SK-N-SH treated with all-trans-retinoic acid at 6 μM for 48 hours (cell line): ENCODE measurements around the gene FERD3L.

ENCODE experiments used
- ATAC-seq: fragments of 200-7000 bp; cut with Tn5 transposase; 3 replicates; pipeline ENCODE4 v1.9.1; 2020; ENCODE audit warnings: mild to moderate bottlenecking, moderate library complexity
- ARNTL ChIP-seq: fragments of 450-650 bp; formaldehyde crosslinking; IDR thresholded peaks from 2 replicates; pipeline ENCODE4 v1.5.0; 2020; ENCODE audit warnings: low read depth, mild to moderate bottlenecking, moderate library complexity, borderline replicate concordance
- BACH2 ChIP-seq: fragments of 250-450 bp; sonication (Bioruptor Pico); IDR thresholded peaks from 2 replicates; pipeline ENCODE4 v1.9.0; 2021; ENCODE audit warnings: mild to moderate bottlenecking, borderline replicate concordance
- CSDC2 ChIP-seq: fragments of 250-450 bp; sonication (Bioruptor Pico); IDR thresholded peaks from 2 replicates; pipeline ENCODE4 v1.5.0; 2020; ENCODE audit warnings: mild to moderate bottlenecking, moderate library complexity
- ESRRG ChIP-seq: fragments of 250-450 bp; sonication (Bioruptor Pico); IDR thresholded peaks from 2 replicates; pipeline ENCODE4 v1.6.1; 2021; ENCODE audit warnings: mild to moderate bottlenecking
- GLIS3 ChIP-seq: fragments of 250-450 bp; sonication (Bioruptor Pico); IDR thresholded peaks from 2 replicates; pipeline ENCODE4 v1.5.0; 2020; ENCODE audit warnings: mild to moderate bottlenecking, moderate library complexity
- ISL1 ChIP-seq: fragments of 250-450 bp; sonication (Bioruptor Pico); IDR thresholded peaks from 2 replicates; pipeline ENCODE4 v2.1.2; 2022; ENCODE audit warnings: mild to moderate bottlenecking, moderate library complexity
- OSR1 ChIP-seq: fragments of 250-450 bp; sonication (Bioruptor Pico); IDR thresholded peaks from 2 replicates; pipeline ENCODE4 v1.8.0; 2022; ENCODE audit warnings: moderate library complexity, mild to moderate bottlenecking, inconsistent platforms
- SNAI2 ChIP-seq: fragments of 250-450 bp; sonication (Bioruptor Pico); IDR thresholded peaks from 2 replicates; pipeline ENCODE4 v1.5.0; 2020; ENCODE audit warnings: mild to moderate bottlenecking, moderate library complexity
- TCF4 ChIP-seq: fragments of 250-450 bp; sonication (Bioruptor Pico); IDR thresholded peaks from 2 replicates; pipeline ENCODE4 v1.8.0; 2021; ENCODE audit warnings: mild to moderate bottlenecking, moderate library complexity, borderline replicate concordance
- TOX ChIP-seq: fragments of 250-450 bp; sonication (Bioruptor Pico); IDR thresholded peaks from 2 replicates; pipeline ENCODE4 v1.8.0; 2021; ENCODE audit warnings: mild to moderate bottlenecking, moderate library complexity, borderline replicate concordance
- ZC3H10 ChIP-seq: fragments of 250-450 bp; sonication (Bioruptor Pico); IDR thresholded peaks from 2 replicates; pipeline ENCODE4 v1.5.1; 2021; ENCODE audit warnings: mild to moderate bottlenecking, moderate library complexity
- ZFP3 ChIP-seq: fragments of 250-450 bp; sonication (Bioruptor Pico); IDR thresholded peaks from 2 replicates; pipeline ENCODE4 v1.5.0; 2020; ENCODE audit warnings: mild to moderate bottlenecking, moderate library complexity
- ZFP30 ChIP-seq: fragments of 450-650 bp; formaldehyde crosslinking; IDR thresholded peaks from 2 replicates; pipeline ENCODE4 v1.5.0; 2022; ENCODE audit warnings: mild to moderate bottlenecking, moderate library complexity
- ZNF565 ChIP-seq: fragments of 450-650 bp; formaldehyde crosslinking; conservative IDR thresholded peaks from 2 replicates; pipeline ENCODE4 v1.5.0; 2020; ENCODE audit warnings: low read depth, mild to moderate bottlenecking, moderate library complexity
- ZNF70 ChIP-seq: fragments of 450-650 bp; formaldehyde crosslinking; IDR thresholded peaks from 2 replicates; pipeline ENCODE4 v1.5.0; 2020; ENCODE audit warnings: mild to moderate bottlenecking, moderate library complexity
- ZNF8 ChIP-seq: fragments of 450-650 bp; formaldehyde crosslinking; IDR thresholded peaks from 2 replicates; pipeline ENCODE4 v1.5.0; 2020; ENCODE audit warnings: mild to moderate bottlenecking, moderate library complexity
- TF ChIP-seq, protein P1 (sequence below): fragments of 250-450 bp; sonication (Bioruptor Pico); IDR thresholded peaks from 2 replicates; pipeline ENCODE4 v1.5.1; 2021; ENCODE audit warnings: mild to moderate bottlenecking, moderate library complexity
- TF ChIP-seq, protein P2 (sequence below): fragments of 250-450 bp; sonication (Bioruptor Pico); IDR thresholded peaks from 2 replicates; pipeline ENCODE4 v1.8.0; 2021; ENCODE audit warnings: low read depth, mild to moderate bottlenecking, moderate library complexity, borderline replicate concordance
- TF ChIP-seq, protein P3 (sequence below): fragments of 250-450 bp; sonication (Bioruptor Pico); IDR thresholded peaks from 2 replicates; pipeline ENCODE4 v1.5.0; 2020; ENCODE audit warnings: mild to moderate bottlenecking, moderate library complexity
- TF ChIP-seq, protein P4 (sequence below): fragments of 250-450 bp; sonication (Bioruptor Pico); IDR thresholded peaks from 2 replicates; pipeline ENCODE4 v1.8.0; 2020; ENCODE audit warnings: mild to moderate bottlenecking, moderate library complexity, borderline replicate concordance
- TF ChIP-seq, protein P5 (sequence below): fragments of 250-450 bp; sonication (Bioruptor Pico); IDR thresholded peaks from 2 replicates; pipeline ENCODE4 v1.5.1; 2020; ENCODE audit warnings: low read depth, mild to moderate bottlenecking, moderate library complexity

The FERD3L gene

DNA sequence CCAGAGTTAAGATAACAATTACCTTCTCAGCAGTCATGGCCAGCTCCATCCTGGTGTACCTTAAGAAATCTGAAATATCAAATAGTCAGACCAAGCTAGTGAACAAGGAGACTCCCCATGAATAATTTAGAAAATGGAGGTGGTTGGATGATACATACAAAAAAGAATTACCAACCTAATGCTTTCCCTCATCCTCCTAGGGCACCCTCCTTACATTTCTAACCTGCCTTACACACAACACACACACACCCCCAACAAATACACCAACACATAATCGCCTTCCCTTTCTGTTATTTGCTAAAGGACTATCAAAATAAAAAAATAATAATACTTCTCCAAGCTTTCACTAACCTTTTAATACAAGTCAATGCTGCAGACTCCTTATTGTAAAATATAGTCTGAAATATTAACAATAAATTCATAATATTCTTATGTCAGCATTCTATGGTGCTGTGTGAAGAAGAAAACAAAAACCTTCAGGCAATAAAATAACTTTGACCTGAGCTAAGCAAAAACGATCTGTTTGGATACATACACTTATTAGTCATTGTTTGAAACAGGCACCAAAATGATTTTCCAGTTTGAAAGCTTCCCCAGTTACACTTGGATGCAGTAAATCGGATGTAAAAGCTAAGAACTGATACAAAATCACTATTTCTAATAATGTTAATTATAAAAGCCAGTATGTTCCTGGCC is 31.2 kb downstream of the FERD3L start:
- TF ChIP-seq SNAI2 (CRISPR knock-in tag) (no peak), GLIS3 (no peak), ZNF8 (CRISPR knock-in tag) (no peak), TOX (CRISPR knock-in tag) (no peak), ZFP3 (no peak), ARNTL (CRISPR knock-in tag) (no peak), BACH2 (CRISPR knock-in tag) (no peak)
- TF ChIP-seq, protein P1, sequence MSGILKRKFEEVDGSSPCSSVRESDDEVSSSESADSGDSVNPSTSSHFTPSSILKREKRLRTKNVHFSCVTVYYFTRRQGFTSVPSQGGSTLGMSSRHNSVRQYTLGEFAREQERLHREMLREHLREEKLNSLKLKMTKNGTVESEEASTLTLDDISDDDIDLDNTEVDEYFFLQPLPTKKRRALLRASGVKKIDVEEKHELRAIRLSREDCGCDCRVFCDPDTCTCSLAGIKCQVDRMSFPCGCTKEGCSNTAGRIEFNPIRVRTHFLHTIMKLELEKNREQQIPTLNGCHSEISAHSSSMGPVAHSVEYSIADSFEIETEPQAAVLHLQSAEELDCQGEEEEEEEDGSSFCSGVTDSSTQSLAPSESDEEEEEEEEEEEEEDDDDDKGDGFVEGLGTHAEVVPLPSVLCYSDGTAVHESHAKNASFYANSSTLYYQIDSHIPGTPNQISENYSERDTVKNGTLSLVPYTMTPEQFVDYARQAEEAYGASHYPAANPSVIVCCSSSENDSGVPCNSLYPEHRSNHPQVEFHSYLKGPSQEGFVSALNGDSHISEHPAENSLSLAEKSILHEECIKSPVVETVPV (CRISPR knock-in tag): peak; percentile 62; the same call in 1 of the 2 replicates
- no peak for ATAC-seq

DNA sequence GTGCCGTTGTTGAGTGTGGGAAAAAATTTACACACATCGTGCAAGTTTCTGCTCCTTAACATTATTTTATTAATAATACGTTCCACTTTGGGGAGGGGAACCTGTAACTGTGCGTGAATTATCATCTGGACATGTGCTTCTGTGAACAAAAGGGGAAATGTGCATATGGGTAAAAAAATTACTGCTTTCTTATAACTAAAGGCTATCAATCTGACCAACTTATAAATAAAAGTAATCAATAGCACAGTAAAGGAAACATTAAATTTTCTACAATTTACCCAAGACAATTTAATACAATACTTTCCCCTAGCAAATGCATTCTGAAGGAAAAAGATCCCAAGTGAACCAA is 32.2 kb downstream of the FERD3L start:
- no peak for ATAC-seq
- TF ChIP-seq ZFP30 (CRISPR knock-in tag) (no peak), ZC3H10 (CRISPR knock-in tag) (no peak)

DNA sequence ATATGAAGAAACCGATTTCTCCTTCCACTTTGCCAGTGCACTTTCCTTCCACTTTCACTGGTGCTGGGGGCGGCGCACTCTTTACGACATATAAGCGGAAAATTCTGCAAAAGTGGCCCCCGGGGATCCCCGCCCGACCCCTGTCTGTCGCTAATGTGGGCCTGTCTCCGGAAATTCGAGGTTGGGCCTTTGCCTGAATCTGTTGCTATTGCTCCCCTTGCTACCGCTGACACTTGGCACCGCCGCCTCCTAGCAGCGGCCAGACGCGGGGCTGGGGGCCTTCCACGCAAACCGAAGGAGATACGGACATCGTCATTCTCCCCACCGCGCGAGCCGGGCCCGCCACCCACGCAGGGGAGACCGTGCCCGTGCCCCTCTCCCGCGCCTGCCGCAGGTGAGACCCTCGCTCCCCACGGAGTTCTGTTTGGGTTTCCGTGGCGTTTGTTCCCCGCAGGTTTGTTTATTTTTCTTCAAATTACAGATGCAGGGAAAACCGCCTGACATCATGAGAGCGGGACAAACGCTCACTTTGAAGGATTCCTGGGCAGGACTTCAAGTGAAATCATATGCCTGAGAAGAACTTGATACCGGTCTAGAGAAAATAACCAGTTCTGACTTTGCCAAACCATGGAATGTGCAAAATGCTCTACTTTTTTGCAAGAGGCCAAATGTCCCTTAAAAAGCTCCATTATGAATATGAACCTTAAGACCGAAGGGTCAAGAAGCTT is 32.8 kb downstream of the FERD3L start:
- TF ChIP-seq, protein P2, sequence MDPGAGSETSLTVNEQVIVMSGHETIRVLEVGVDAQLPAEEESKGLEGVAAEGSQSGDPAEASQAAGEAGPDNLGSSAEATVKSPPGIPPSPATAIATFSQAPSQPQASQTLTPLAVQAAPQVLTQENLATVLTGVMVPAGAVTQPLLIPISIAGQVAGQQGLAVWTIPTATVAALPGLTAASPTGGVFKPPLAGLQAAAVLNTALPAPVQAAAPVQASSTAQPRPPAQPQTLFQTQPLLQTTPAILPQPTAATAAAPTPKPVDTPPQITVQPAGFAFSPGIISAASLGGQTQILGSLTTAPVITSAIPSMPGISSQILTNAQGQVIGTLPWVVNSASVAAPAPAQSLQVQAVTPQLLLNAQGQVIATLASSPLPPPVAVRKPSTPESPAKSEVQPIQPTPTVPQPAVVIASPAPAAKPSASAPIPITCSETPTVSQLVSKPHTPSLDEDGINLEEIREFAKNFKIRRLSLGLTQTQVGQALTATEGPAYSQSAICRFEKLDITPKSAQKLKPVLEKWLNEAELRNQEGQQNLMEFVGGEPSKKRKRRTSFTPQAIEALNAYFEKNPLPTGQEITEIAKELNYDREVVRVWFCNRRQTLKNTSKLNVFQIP (CRISPR knock-in tag): no peak; the same call in 1 of the 2 replicates
- TF ChIP-seq ZC3H10 (CRISPR knock-in tag) (0 out of 2 replicates have a peak, but pooled peaks have one; percentile 41), ARNTL (CRISPR knock-in tag) (no peak), ZNF70 (CRISPR knock-in tag) (0 out of 2 replicates have a peak, but pooled peaks have one; percentile 5), TOX (CRISPR knock-in tag) (no peak), ZFP30 (CRISPR knock-in tag) (no peak), TCF4 (CRISPR knock-in tag) (0 out of 2 replicates have a peak, but pooled peaks have one; percentile 16), OSR1 (no peak), ISL1 (no peak), ZNF8 (CRISPR knock-in tag) (no peak), ESRRG (CRISPR knock-in tag) (no peak), ZFP3 (no peak), CSDC2 (CRISPR knock-in tag) (no peak), ZNF565 (CRISPR knock-in tag) (no peak), GLIS3 (peak; percentile 3; the same call in 1 of the 2 replicates)
- TF ChIP-seq, protein P3, sequence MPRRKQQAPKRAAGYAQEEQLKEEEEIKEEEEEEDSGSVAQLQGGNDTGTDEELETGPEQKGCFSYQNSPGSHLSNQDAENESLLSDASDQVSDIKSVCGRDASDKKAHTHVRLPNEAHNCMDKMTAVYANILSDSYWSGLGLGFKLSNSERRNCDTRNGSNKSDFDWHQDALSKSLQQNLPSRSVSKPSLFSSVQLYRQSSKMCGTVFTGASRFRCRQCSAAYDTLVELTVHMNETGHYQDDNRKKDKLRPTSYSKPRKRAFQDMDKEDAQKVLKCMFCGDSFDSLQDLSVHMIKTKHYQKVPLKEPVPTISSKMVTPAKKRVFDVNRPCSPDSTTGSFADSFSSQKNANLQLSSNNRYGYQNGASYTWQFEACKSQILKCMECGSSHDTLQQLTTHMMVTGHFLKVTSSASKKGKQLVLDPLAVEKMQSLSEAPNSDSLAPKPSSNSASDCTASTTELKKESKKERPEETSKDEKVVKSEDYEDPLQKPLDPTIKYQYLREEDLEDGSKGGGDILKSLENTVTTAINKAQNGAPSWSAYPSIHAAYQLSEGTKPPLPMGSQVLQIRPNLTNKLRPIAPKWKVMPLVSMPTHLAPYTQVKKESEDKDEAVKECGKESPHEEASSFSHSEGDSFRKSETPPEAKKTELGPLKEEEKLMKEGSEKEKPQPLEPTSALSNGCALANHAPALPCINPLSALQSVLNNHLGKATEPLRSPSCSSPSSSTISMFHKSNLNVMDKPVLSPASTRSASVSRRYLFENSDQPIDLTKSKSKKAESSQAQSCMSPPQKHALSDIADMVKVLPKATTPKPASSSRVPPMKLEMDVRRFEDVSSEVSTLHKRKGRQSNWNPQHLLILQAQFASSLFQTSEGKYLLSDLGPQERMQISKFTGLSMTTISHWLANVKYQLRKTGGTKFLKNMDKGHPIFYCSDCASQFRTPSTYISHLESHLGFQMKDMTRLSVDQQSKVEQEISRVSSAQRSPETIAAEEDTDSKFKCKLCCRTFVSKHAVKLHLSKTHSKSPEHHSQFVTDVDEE (CRISPR knock-in tag): no peak
- TF ChIP-seq, protein P1 (CRISPR knock-in tag): no peak
- TF ChIP-seq, protein P4, sequence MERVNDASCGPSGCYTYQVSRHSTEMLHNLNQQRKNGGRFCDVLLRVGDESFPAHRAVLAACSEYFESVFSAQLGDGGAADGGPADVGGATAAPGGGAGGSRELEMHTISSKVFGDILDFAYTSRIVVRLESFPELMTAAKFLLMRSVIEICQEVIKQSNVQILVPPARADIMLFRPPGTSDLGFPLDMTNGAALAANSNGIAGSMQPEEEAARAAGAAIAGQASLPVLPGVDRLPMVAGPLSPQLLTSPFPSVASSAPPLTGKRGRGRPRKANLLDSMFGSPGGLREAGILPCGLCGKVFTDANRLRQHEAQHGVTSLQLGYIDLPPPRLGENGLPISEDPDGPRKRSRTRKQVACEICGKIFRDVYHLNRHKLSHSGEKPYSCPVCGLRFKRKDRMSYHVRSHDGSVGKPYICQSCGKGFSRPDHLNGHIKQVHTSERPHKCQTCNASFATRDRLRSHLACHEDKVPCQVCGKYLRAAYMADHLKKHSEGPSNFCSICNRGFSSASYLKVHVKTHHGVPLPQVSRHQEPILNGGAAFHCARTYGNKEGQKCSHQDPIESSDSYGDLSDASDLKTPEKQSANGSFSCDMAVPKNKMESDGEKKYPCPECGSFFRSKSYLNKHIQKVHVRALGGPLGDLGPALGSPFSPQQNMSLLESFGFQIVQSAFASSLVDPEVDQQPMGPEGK (CRISPR knock-in tag): no peak
- TF ChIP-seq, protein P5, sequence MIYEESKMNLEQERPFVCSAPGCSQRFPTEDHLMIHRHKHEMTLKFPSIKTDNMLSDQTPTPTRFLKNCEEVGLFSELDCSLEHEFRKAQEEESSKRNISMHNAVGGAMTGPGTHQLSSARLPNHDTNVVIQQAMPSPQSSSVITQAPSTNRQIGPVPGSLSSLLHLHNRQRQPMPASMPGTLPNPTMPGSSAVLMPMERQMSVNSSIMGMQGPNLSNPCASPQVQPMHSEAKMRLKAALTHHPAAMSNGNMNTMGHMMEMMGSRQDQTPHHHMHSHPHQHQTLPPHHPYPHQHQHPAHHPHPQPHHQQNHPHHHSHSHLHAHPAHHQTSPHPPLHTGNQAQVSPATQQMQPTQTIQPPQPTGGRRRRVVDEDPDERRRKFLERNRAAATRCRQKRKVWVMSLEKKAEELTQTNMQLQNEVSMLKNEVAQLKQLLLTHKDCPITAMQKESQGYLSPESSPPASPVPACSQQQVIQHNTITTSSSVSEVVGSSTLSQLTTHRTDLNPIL (CRISPR knock-in tag): no peak
- no peak for ATAC-seq
